GM12865 (cell line): ENCODE data around the gene MAML3.

ENCODE experiments used
- DNase-seq: peaks from one replicate; pipeline ENCODE4 v3.0.0; 2010; ENCODE audit warnings: low read depth
- H3K4me3 ChIP-seq: 2 replicates; pipeline ENCODE4 v1.5.1; 2011; ENCODE audit warnings: mild to moderate bottlenecking, low read depth, low read length, control low read depth
- TF ChIP-seq, protein P1 (sequence below): IDR thresholded peaks from 2 replicates; pipeline ENCODE4 v1.5.1; 2011; ENCODE audit warnings: low read length, control low read depth, low read depth, inconsistent platforms; ENCODE audit not compliant: insufficient read depth; ENCODE audit errors: missing control alignments

The MAML3 gene

DNA sequence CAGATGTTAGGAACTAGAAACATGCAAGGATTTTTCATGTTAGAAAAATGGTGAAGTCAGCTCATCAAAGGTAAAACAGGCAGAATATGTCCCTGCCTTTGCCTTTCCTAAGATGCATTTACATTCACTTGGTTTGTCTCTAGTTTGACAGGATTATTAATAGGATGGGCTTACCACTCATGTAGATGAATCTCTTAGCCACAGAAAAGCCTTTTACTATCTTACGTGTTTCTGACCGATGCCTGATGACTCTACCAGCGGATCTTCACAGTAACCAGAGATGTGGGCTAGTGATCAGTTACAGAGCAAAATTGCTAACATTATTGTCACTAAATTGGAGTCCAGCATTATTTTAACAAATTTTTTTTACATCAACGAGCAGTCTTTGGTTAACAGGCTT, 187.6 kb downstream of the MAML3 start:
- H3K4me3 ChIP-seq: no peak overlapping the region
- DNase-seq: no peak
- TF ChIP-seq, protein P1, sequence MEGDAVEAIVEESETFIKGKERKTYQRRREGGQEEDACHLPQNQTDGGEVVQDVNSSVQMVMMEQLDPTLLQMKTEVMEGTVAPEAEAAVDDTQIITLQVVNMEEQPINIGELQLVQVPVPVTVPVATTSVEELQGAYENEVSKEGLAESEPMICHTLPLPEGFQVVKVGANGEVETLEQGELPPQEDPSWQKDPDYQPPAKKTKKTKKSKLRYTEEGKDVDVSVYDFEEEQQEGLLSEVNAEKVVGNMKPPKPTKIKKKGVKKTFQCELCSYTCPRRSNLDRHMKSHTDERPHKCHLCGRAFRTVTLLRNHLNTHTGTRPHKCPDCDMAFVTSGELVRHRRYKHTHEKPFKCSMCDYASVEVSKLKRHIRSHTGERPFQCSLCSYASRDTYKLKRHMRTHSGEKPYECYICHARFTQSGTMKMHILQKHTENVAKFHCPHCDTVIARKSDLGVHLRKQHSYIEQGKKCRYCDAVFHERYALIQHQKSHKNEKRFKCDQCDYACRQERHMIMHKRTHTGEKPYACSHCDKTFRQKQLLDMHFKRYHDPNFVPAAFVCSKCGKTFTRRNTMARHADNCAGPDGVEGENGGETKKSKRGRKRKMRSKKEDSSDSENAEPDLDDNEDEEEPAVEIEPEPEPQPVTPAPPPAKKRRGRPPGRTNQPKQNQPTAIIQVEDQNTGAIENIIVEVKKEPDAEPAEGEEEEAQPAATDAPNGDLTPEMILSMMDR: no peak

DNA sequence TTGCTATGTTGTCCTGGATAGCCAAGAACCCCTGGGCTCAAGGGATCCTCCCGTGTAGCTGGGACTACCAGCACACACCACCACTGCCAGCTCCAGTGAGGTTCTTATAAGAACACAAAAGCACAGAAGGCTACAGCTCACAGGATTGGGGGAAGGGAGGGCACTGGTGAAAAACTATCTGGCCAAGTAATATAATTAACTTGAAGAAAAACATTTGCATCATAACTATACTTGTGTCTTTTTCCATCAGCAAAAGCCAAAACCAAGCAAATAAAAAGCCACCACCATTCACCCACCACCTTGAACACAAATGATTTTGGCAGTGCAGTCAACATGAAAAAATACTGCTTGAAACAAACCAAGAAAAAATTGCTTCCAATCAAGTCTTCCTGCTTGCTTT, 188.2 kb downstream of the MAML3 start:
- no peak for DNase-seq
- H3K4me3 ChIP-seq: no peak overlapping the region
- TF ChIP-seq, protein P1: no peak

- DNase-seq: no peak
- H3K4me3 ChIP-seq: no peak overlapping the region
- TF ChIP-seq, protein P1: no peak
These were observed 190.3 kb downstream of the MAML3 start for GRCh38 chr4:139963708-139964107.

DNA sequence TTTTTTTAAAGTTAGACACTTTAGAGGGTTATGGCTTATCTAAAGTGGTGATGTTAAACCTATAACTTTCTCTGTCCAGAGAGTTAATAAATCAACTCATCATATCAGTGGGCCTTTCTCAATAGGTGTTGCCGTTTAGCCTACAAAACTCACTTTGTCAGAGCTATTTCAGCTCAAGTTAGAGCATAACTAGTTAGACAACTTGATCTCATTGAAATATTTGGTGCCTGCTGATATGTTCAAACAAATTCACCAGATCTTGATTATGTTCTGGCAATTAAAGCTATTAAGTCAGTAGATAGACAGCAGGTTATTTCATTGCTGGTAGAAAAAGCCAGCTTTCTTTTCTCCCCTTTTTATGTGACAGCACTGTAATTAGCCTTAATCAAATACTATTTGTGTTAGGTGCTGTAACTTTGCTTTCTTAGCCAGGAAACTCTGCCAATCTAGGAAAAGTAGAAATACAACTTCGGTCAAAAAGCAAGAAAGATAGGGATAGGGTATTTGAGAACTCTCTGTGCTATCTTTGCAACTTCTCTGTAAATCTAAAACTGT, 191.8 kb downstream of the MAML3 start:
- no peak for DNase-seq
- H3K4me3 ChIP-seq: no peak overlapping the region
- TF ChIP-seq, protein P1: no peak

- no peak overlapping the region for H3K4me3 ChIP-seq
- TF ChIP-seq, protein P1: no peak
- DNase-seq: no peak
These were observed 192.5 kb downstream of the MAML3 start for GRCh38 chr4:139961344-139961946.

DNA sequence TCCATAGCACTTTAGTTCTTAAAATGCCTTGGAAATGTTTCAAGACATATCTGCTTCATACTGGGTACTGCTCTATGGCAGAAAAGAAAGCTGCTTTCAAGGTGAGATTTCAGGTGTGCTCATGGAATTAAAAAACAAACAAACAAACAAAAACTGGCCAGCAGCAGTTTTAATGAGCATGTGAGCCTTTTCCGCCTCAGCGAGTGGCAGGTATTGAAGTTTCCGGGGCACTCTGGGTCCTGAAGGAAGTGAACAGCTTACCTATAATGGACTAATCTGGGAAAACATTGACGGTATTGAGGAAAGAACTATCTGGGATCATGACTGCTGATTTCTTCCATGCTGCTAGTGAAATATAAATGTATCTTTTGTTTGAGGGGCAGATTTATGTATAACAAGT, 194.6 kb downstream of the MAML3 start:
- H3K4me3 ChIP-seq: no peak overlapping the region
- DNase-seq: no peak
- TF ChIP-seq, protein P1: no peak

DNA sequence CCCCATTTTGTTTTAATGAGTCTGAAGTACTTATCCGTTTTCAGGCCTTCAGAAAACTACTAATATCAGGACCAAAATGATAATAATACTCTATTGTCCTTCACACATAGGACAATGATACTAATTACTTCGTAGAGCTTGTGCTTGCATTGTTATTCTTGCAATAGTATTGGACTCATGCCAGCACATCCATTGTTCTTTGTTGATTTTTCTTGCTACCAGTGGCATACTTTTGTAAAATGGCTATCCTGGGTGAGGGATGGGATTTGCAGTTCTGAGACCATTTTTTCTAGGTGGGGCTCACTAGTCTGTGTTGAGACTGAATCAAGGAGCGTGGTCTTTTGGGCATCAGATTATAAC, 195.3 kb downstream of the MAML3 start:
- no peak for DNase-seq
- TF ChIP-seq, protein P1: no peak

More for the DNA sequence above, 195.3 kb downstream of the MAML3 start:
- no peak overlapping the region for H3K4me3 ChIP-seq
